Duodenal mucosa (tissue), 2 donors: Measurements from ENCODE around the gene SCARB2.

Experiments
- H3K27ac ChIP-seq: one replicate; pipeline ENCODE4 v1.7.0; 2013; ENCODE audit warnings: low read depth, low read length
- H3K27me3 ChIP-seq, 2 donors: one replicate each; pipeline ENCODE4 v1.7.0; 2013; ENCODE audit warnings: low read length in 2 of 2, control low read depth in 1 of 2; ENCODE audit not compliant: insufficient read depth in 2 of 2, control insufficient read depth in 1 of 2
- H3K36me3 ChIP-seq, 2 donors: one replicate each; pipeline ENCODE4 v1.7.0; 2013; ENCODE audit warnings: low read length in 2 of 2, control low read depth in 1 of 2; ENCODE audit not compliant: insufficient read depth in 2 of 2, control insufficient read depth in 1 of 2
- H3K4me1 ChIP-seq, 2 donors: one replicate each; pipeline ENCODE4 v1.7.0; 2013; ENCODE audit warnings: low read length in 2 of 2, control low read depth in 1 of 2; ENCODE audit not compliant: insufficient read depth in 2 of 2, control insufficient read depth in 1 of 2
- H3K4me3 ChIP-seq, 2 donors: one replicate each; pipeline ENCODE4 v1.7.0; 2013; ENCODE audit warnings: low read length in 2 of 2, low read depth in 1 of 2
- H3K9ac ChIP-seq, 2 donors: one replicate each; pipeline ENCODE4 v1.7.0; 2013; ENCODE audit warnings: low read length in 2 of 2, low read depth in 1 of 2
- H3K9me3 ChIP-seq, 2 donors: one replicate each; pipeline ENCODE4 v1.7.0; 2013; ENCODE audit warnings: low read length in 2 of 2, control low read depth in 1 of 2; ENCODE audit not compliant: control insufficient read depth in 1 of 2

The SCARB2 gene

GRCh38 chr4:76127754-76128153 lies 85.9 kb downstream of the SCARB2 start:
- Histone ChIP-seq H3K4me1 (no peaks in the 10 kb centered on the region), H3K27me3 (no peaks in the 10 kb centered on the region), H3K9me3 (no peaks in the 10 kb centered on the region), H3K4me3 (no peak overlapping the region), H3K27ac (no peak overlapping the region), H3K9ac (no peak overlapping the region), H3K36me3 (peaks cover 9 to 47% of the 10 kb centered on the region in 2 donors)

GRCh38 chr4:76125816-76126215 lies 87.8 kb downstream of the SCARB2 start:
- H3K4me1 ChIP-seq: no peaks in the 10 kb centered on the region
- no peaks in the 10 kb centered on the region for H3K9me3 ChIP-seq
- H3K9ac ChIP-seq: no peak overlapping the region
- no peak overlapping the region for H3K27ac ChIP-seq
- no peak overlapping the region for H3K4me3 ChIP-seq
- no peaks in the 10 kb centered on the region for H3K27me3 ChIP-seq
- H3K36me3 ChIP-seq: peaks cover 6 to 48% of the 10 kb centered on the region in 2 donors

- Histone ChIP-seq H3K4me3 (no peak overlapping the region), H3K4me1 (no peaks in the 10 kb centered on the region), H3K9ac (no peak overlapping the region), H3K27ac (no peak overlapping the region), H3K36me3 (peaks cover 16 to 48% of the 10 kb centered on the region in 2 donors), H3K27me3 (no peaks in the 10 kb centered on the region), H3K9me3 (no peaks in the 10 kb centered on the region)
Observed at GRCh38 chr4:76120199-76120598, 93.4 kb downstream of the SCARB2 start.

GRCh38 chr4:76117536-76117935 lies 96.1 kb downstream of the SCARB2 start:
- H3K36me3 ChIP-seq: peaks cover 20 to 47% of the 10 kb centered on the region in 2 donors
- no peaks in the 10 kb centered on the region for H3K9me3 ChIP-seq
- H3K4me1 ChIP-seq: no peaks in the 10 kb centered on the region
- H3K9ac ChIP-seq: no peak overlapping the region
- no peaks in the 10 kb centered on the region for H3K27me3 ChIP-seq
- H3K27ac ChIP-seq: no peak overlapping the region
- H3K4me3 ChIP-seq: no peak overlapping the region

- H3K27me3 ChIP-seq: no peaks in the 10 kb centered on the region
- H3K9ac ChIP-seq: no peak overlapping the region
- no peak overlapping the region for H3K4me3 ChIP-seq
- H3K4me1 ChIP-seq: no peaks in the 10 kb centered on the region
- no peak overlapping the region for H3K27ac ChIP-seq
- no peaks in the 10 kb centered on the region for H3K9me3 ChIP-seq
- H3K36me3 ChIP-seq: peaks cover 20 to 45% of the 10 kb centered on the region in 2 donors
Observed at GRCh38 chr4:76116821-76117220, 96.8 kb downstream of the SCARB2 start.
